ENCODE data around the gene H6PD. TPM values are rescaled to one million over a fixed set of nuclear protein-coding genes. Genes with fewer than 3 reads are reported as not detected.
A peak's percentile ranks its signal among the peaks of the same experiment; 100 is the strongest.
"Not testable (repeated sequence)": the region's sequence is repeated elsewhere in the genome, so short reads cannot be mapped to it uniquely, and the experiment has no call there.

Gene H6PD
- polyA plus RNA-seq, 4 donors = 2.7 to 50.1 (median 14.3) TPM

DNA sequence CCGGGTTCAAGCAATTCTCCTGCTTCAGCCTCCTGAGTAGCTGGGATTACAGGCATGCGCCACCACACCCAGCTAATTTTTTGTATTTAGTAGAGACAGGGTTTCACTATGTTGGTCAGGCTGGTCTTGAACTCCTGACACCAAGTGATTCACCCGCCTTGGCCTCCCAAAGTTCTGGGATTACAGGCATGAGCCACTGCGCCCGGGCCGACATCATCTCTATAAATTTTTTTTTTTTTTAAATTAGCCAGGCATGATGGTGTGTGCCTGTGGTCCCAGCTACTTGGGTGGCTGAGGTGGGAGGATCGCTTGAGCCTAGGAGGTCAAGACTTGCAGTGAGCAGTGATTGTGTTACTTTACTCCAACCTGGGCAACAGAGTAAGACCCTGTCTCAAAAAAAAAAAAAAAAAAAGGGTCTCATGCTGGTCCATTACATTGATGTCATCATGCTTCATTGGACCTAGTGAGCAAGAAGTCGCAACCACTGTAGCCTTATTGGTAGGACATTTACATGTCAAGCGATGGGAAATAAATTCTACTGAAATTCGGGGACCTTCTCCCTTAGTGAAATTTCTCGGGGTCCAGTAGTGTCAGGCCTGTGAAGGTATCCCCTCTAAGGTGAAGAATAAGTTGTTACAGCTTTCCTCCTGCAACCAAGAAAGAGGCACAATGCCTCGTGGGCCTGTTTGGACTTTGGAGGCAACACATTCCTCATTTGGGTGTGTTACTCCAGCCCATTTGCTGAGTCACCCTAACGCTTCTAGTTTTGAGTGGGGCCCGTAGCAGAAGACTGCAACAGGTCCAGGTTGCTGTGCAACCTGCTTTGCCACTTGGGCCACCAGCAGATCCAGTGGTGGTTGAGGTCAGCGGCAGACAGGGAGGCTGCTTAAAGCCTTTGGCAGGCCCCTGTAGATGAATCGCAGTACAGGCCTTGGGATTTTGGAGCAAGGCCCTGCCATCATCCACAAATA is 65.3 kb downstream of the H6PD start:
- H3K27me3 ChIP-seq (ENCODE audit: control insufficient read depth in 3 of 3, insufficient read depth in 3 of 3, low read length in 3 of 3); H3K4me3 ChIP-seq (ENCODE audit: low read depth in 1 of 3, low read length in 3 of 3); H3K9me3 ChIP-seq (ENCODE audit: control insufficient read depth in 2 of 2, insufficient read depth in 1 of 2, low read depth in 1 of 2, low read length in 1 of 2); FAIRE-seq: not testable (repeated sequence)
- WGBS, 3 donors = 51 to 68% (median 67%) methylated on average over 14 to 15 of the region's 16 CpGs
- peak; percentile 92 to 96 for DNase-seq
- peak overlapping the region; percentile 42 to 74 (median 62) for H3K27ac ChIP-seq (ENCODE audit: low read depth in 1 of 3, low read length in 2 of 3)
- H3K36me3 ChIP-seq (ENCODE audit: control insufficient read depth in 3 of 3, insufficient read depth in 2 of 3, low read depth in 1 of 3, low read length in 3 of 3) = peaks cover 0 to 39% (median 0%) of the 10 kb centered on the region in 3 donors
- peaks cover 23 to 76% (median 31%) of the 10 kb centered on the region in 3 donors for H3K4me1 ChIP-seq (ENCODE audit: control insufficient read depth in 3 of 3, insufficient read depth in 2 of 3, low read depth in 1 of 3, low read length in 2 of 3)

DNA sequence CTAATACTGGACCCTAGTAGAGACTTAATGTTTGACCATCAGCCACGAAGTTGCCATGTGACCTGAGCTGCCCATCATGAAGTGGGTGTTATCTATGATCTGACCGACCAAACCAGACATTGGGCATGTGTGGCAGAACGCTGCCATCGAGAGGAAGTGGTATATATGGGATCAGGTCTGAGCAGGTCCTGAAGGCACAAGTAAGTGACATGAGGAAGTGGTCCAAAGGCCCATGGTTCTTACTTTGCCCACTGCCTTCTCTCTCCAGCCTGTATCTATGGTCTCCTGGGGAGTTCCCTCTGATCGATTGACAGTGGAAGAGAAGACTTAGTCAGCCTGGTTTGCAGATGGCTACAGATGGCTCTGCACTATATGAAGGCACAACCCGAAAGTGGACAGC is 66.0 kb downstream of the H6PD start:
- H3K27me3 ChIP-seq (ENCODE audit: control insufficient read depth in 3 of 3, insufficient read depth in 3 of 3, low read length in 3 of 3) = no peaks in the 10 kb centered on the region
- no peak for DNase-seq
- H3K4me3 ChIP-seq (ENCODE audit: low read depth in 1 of 3, low read length in 3 of 3) = no peak overlapping the region
- H3K9me3 ChIP-seq (ENCODE audit: control insufficient read depth in 2 of 2, insufficient read depth in 1 of 2, low read depth in 1 of 2, low read length in 1 of 2) = no peaks in the 10 kb centered on the region
- peaks cover 0 to 45% (median 0%) of the 10 kb centered on the region in 3 donors for H3K36me3 ChIP-seq (ENCODE audit: control insufficient read depth in 3 of 3, insufficient read depth in 2 of 3, low read depth in 1 of 3, low read length in 3 of 3)
- H3K4me1 ChIP-seq (ENCODE audit: control insufficient read depth in 3 of 3, insufficient read depth in 2 of 3, low read depth in 1 of 3, low read length in 2 of 3) = peaks cover 23 to 69% (median 33%) of the 10 kb centered on the region in 3 donors
- no peak for FAIRE-seq
- 58 to 64% (median 64%) methylated on average over 6 of the region's 6 CpGs for WGBS, 3 donors
- peak overlapping the region; percentile 42 to 74 (median 62) for H3K27ac ChIP-seq (ENCODE audit: low read depth in 1 of 3, low read length in 2 of 3)

DNA sequence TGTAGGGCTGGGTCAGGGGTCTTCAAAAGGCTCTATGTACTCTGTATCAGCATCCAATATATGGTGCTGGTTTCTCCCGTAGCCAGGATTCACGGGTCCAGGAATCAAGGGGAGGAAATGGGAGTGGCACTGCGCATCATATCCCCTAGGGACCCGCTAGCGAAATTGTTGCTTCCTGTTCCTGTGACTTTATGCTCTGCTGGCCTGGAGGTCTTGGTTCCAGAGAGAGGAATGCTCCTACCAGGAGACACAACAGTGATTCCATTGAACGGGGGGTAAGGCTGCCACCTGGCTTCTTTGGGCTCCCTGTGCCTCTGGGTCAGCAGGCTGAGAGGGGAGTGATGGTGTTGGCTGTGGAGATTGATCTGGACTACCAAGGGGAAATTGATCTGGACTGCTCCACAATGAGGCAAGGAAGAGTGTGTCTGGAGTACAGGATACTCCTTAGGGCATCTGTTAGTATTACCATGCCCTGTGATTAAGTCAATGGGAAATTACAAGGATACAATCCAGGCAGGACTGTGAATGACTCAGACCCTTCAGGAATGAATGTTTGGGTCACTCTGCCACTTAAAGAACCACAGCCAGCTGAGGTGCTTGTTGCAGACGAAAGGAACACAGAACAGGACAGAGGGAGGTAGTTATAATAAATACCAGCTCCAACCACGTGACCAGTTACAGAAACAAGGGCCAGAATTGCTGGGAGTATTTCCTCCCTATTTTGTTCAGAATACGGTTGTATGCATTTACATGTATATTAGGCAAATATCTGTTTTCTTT is 68.4 kb downstream of the H6PD start:
- no peak overlapping the region for H3K4me3 ChIP-seq (ENCODE audit: low read depth in 1 of 3, low read length in 3 of 3)
- peak overlapping the region; percentile 55 to 68 (median 59) for H3K27ac ChIP-seq (ENCODE audit: low read depth in 1 of 3, low read length in 2 of 3)
- DNase-seq = peak; percentile 42 to 60
- WGBS, 3 donors = 47 to 62% (median 54%) methylated on average over 9 of the region's 9 CpGs
- H3K4me1 ChIP-seq (ENCODE audit: control insufficient read depth in 3 of 3, insufficient read depth in 2 of 3, low read depth in 1 of 3, low read length in 2 of 3) = peaks cover 17 to 45% (median 19%) of the 10 kb centered on the region in 3 donors
- no peaks in the 10 kb centered on the region for H3K27me3 ChIP-seq (ENCODE audit: control insufficient read depth in 3 of 3, insufficient read depth in 3 of 3, low read length in 3 of 3)
- no peak for FAIRE-seq
- no peaks in the 10 kb centered on the region for H3K9me3 ChIP-seq (ENCODE audit: control insufficient read depth in 2 of 2, insufficient read depth in 1 of 2, low read depth in 1 of 2, low read length in 1 of 2)
- H3K36me3 ChIP-seq (ENCODE audit: control insufficient read depth in 3 of 3, insufficient read depth in 2 of 3, low read depth in 1 of 3, low read length in 3 of 3) = peaks cover 0 to 51% (median 0%) of the 10 kb centered on the region in 3 donors

DNA sequence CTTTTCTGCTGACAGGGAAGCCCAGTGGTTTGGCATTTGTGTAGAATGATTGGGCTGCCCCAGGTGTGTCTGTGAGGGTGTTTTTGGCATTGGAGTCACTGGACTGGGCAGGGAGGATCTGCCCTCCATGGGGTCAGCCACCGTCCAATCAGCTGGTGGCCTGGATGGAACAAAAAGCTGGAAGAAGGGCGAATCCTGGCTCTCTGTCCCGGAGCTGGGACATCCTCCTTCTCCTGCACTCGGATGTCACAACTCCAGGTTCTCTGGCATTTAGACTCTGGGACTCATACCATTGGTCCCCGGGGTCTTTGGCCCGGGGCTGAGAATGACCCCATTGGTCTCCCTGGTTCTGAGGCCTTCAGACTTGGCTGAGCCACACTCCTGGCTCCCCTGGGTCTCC is 69.3 kb downstream of the H6PD start:
- H3K4me1 ChIP-seq (ENCODE audit: control insufficient read depth in 3 of 3, insufficient read depth in 2 of 3, low read depth in 1 of 3, low read length in 2 of 3) = peaks cover 15 to 41% (median 19%) of the 10 kb centered on the region in 3 donors
- FAIRE-seq = no peak

DNA sequence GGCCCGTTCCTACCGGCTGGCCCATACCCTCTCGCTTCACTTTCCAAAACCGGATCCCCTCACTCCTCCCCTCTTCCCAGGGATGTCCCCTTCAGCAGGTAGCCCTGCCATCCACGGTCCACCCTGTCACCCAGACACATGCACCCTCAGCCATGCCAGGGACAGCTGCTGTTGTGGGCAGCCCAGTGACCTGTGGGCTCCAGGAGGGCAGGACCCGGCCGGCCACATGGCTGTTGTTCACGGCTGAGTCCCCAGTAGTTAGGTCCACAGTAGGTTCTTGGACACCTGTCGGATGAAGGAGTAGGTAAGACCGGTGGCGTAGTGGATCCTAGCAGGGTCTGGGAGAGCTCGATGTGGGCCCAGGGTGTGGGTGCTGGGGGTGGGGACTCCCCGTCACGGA is 70.6 kb downstream of the H6PD start:
- Histone ChIP-seq H3K27ac (ENCODE audit: low read depth in 1 of 3, low read length in 2 of 3) (no peak overlapping the region), H3K9me3 (ENCODE audit: control insufficient read depth in 2 of 2, insufficient read depth in 1 of 2, low read depth in 1 of 2, low read length in 1 of 2) (no peaks in the 10 kb centered on the region), H3K4me1 (ENCODE audit: control insufficient read depth in 3 of 3, insufficient read depth in 2 of 3, low read depth in 1 of 3, low read length in 2 of 3) (peaks cover 15 to 35% (median 19%) of the 10 kb centered on the region in 3 donors), H3K36me3 (ENCODE audit: control insufficient read depth in 3 of 3, insufficient read depth in 2 of 3, low read depth in 1 of 3, low read length in 3 of 3) (peaks cover 0 to 59% (median 0%) of the 10 kb centered on the region in 3 donors), H3K27me3 (ENCODE audit: control insufficient read depth in 3 of 3, insufficient read depth in 3 of 3, low read length in 3 of 3) (no peaks in the 10 kb centered on the region), H3K4me3 (ENCODE audit: low read depth in 1 of 3, low read length in 3 of 3) (no peak overlapping the region)
- FAIRE-seq (no peak), DNase-seq (no peak)
- 84 to 88% (median 85%) methylated on average over 14 of the region's 14 CpGs for WGBS, 3 donors

More for the DNA sequence above, 69.3 kb downstream of the H6PD start:
- peaks cover 0 to 56% (median 0%) of the 10 kb centered on the region in 3 donors for H3K36me3 ChIP-seq (ENCODE audit: control insufficient read depth in 3 of 3, insufficient read depth in 2 of 3, low read depth in 1 of 3, low read length in 3 of 3)
- DNase-seq = no peak
- no peak overlapping the region for H3K4me3 ChIP-seq (ENCODE audit: low read depth in 1 of 3, low read length in 3 of 3)
- H3K27me3 ChIP-seq (ENCODE audit: control insufficient read depth in 3 of 3, insufficient read depth in 3 of 3, low read length in 3 of 3) = no peaks in the 10 kb centered on the region
- H3K27ac ChIP-seq (ENCODE audit: low read depth in 1 of 3, low read length in 2 of 3) = peak overlapping the region in 1 of 3 donors; percentile 28
- WGBS, 3 donors = 91 to 95% (median 95%) methylated on average over 5 to 6 of the region's 6 CpGs
- H3K9me3 ChIP-seq (ENCODE audit: control insufficient read depth in 2 of 2, insufficient read depth in 1 of 2, low read depth in 1 of 2, low read length in 1 of 2) = no peaks in the 10 kb centered on the region

DNA sequence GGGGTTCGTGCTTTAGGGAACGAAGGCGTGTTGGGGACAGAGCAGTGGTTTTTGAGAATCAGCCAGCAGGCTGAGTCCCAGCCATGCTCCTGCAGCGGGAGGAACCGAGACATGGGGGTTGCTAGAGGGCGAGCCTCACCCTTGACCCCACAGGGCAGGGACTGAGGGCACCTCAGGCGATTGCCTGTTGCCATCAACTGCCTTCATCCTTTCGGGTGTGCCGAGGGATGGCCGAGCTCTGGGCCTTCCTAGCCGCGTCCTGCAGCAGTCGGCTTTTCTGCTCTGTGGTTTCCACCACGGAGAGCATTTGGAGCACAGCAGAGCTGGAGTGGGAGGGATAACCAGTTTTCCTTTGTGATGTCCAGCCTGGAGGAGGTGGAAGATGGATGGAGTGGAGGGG is 71.4 kb downstream of the H6PD start:
- WGBS, 3 donors = 67 to 77% (median 75%) methylated on average over 12 to 14 of the region's 14 CpGs
- FAIRE-seq = no peak
- Histone ChIP-seq H3K4me1 (ENCODE audit: control insufficient read depth in 3 of 3, insufficient read depth in 2 of 3, low read depth in 1 of 3, low read length in 2 of 3) (peaks cover 9 to 27% (median 12%) of the 10 kb centered on the region in 3 donors), H3K27ac (ENCODE audit: low read depth in 1 of 3, low read length in 2 of 3) (no peak overlapping the region), H3K27me3 (ENCODE audit: control insufficient read depth in 3 of 3, insufficient read depth in 3 of 3, low read length in 3 of 3) (no peaks in the 10 kb centered on the region), H3K4me3 (ENCODE audit: low read depth in 1 of 3, low read length in 3 of 3) (no peak overlapping the region), H3K9me3 (ENCODE audit: control insufficient read depth in 2 of 2, insufficient read depth in 1 of 2, low read depth in 1 of 2, low read length in 1 of 2) (no peaks in the 10 kb centered on the region), H3K36me3 (ENCODE audit: control insufficient read depth in 3 of 3, insufficient read depth in 2 of 3, low read depth in 1 of 3, low read length in 3 of 3) (peaks cover 0 to 55% (median 0%) of the 10 kb centered on the region in 3 donors)
- DNase-seq = no peak

DNA sequence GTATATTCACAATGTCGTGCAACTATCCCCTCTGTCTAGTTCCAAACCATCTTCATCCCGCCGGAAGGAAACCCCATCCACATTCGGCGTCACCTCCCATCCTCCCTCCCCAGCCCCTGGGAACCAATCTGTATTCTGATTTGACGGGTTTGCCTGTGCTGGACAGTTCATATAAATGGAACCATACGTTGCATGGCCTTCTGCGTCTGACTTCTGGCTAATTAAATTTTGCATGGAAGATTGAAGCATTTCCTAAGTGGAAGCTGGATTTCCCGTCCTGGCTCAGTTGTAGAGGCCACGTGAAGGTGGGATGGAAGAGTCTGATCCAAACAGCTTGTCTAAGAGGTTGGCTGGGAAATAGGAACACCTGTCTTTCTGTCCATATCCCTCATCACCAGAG is 72.7 kb downstream of the H6PD start:
- Histone ChIP-seq H3K4me1 (ENCODE audit: control insufficient read depth in 3 of 3, insufficient read depth in 2 of 3, low read depth in 1 of 3, low read length in 2 of 3) (peaks cover 2 to 15% (median 9%) of the 10 kb centered on the region in 3 donors), H3K27ac (ENCODE audit: low read depth in 1 of 3, low read length in 2 of 3) (no peak overlapping the region), H3K9me3 (ENCODE audit: control insufficient read depth in 2 of 2, insufficient read depth in 1 of 2, low read depth in 1 of 2, low read length in 1 of 2) (no peaks in the 10 kb centered on the region), H3K27me3 (ENCODE audit: control insufficient read depth in 3 of 3, insufficient read depth in 3 of 3, low read length in 3 of 3) (no peaks in the 10 kb centered on the region), H3K36me3 (ENCODE audit: control insufficient read depth in 3 of 3, insufficient read depth in 2 of 3, low read depth in 1 of 3, low read length in 3 of 3) (peaks cover 0 to 44% (median 0%) of the 10 kb centered on the region in 3 donors), H3K4me3 (ENCODE audit: low read depth in 1 of 3, low read length in 3 of 3) (no peak overlapping the region)
- WGBS, 3 donors = 88 to 93% (median 93%) methylated on average over 10 of the region's 10 CpGs
- DNase-seq = no peak
- FAIRE-seq = no peak

DNA sequence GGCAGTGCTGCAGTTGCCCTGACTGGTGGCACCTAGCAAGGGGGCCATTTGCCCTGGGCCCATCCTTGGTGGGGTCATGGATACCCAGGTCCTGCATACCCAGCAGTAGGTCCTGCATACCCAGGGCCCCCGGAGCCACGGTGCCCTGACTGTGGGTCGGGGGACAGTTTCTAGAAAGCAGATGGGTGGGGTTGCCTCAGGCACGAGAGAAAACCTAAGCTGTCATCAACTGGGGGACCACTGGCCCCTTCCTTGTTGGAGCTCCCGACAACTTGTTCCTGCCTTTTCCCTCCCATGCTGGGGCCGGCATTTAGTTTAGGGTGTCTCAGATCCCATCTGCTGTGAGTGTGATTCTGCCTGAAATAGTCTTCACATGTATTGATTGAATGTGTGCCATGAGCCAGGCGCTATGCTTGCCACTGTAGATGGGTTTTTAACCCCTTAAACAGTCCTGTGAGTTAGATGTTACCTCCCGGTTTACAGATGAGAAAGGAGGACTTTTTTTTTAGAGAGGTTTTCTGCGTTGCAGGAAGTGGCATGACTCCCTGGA is 73.7 kb downstream of the H6PD start:
- Histone ChIP-seq H3K9me3 (ENCODE audit: control insufficient read depth in 2 of 2, insufficient read depth in 1 of 2, low read depth in 1 of 2, low read length in 1 of 2) (no peaks in the 10 kb centered on the region), H3K4me3 (ENCODE audit: low read depth in 1 of 3, low read length in 3 of 3) (no peak overlapping the region), H3K36me3 (ENCODE audit: control insufficient read depth in 3 of 3, insufficient read depth in 2 of 3, low read depth in 1 of 3, low read length in 3 of 3) (peaks cover 0 to 38% (median 0%) of the 10 kb centered on the region in 3 donors), H3K27ac (ENCODE audit: low read depth in 1 of 3, low read length in 2 of 3) (no peak overlapping the region), H3K4me1 (ENCODE audit: control insufficient read depth in 3 of 3, insufficient read depth in 2 of 3, low read depth in 1 of 3, low read length in 2 of 3) (peaks cover 0 to 5% (median 3%) of the 10 kb centered on the region in 3 donors), H3K27me3 (ENCODE audit: control insufficient read depth in 3 of 3, insufficient read depth in 3 of 3, low read length in 3 of 3) (no peaks in the 10 kb centered on the region)
- no peak for DNase-seq
- no peak for FAIRE-seq
- 80 to 84% (median 82%) methylated on average over 9 of the region's 9 CpGs for WGBS, 3 donors

Data from small intestine (tissue), 7 donors.